Endodermal cell (in vitro differentiated cells): ENCODE data around the gene SUSD1. TPM values are rescaled to one million over a fixed set of nuclear protein-coding genes. Genes with fewer than 3 reads are reported as not detected.

ENCODE experiments used
- DNase-seq: peaks from one replicate; pipeline ENCODE4 v3.0.0-alpha.2; 2017
- H3K27ac ChIP-seq: 2 replicates; pipeline ENCODE4 v1.5.1; 2013; ENCODE audit warnings: mild to moderate bottlenecking, low read depth, low read length, moderate library complexity
- H3K27me3 ChIP-seq: 2 replicates; pipeline ENCODE4 v1.6.1; 2013; ENCODE audit warnings: mild to moderate bottlenecking, low read length, moderate library complexity; ENCODE audit not compliant: insufficient read depth, control insufficient read depth, poor library complexity, severe bottlenecking
- H3K36me3 ChIP-seq: 2 replicates; pipeline ENCODE4 v1.7.0; 2013; ENCODE audit warnings: mild to moderate bottlenecking, low read length, moderate library complexity; ENCODE audit not compliant: control insufficient read depth, insufficient read depth
- H3K4me1 ChIP-seq: one replicate; pipeline ENCODE4 v1.7.0; 2013; ENCODE audit warnings: low read length; ENCODE audit not compliant: control insufficient read depth, insufficient read depth
- H3K4me3 ChIP-seq: 2 replicates; pipeline ENCODE4 v1.5.1; 2013; ENCODE audit warnings: mild to moderate bottlenecking, low read length, moderate library complexity
- H3K9ac ChIP-seq: 2 replicates; pipeline ENCODE4 v1.6.1; 2013; ENCODE audit warnings: mild to moderate bottlenecking, low read length, moderate library complexity; ENCODE audit not compliant: poor library complexity, severe bottlenecking; ENCODE audit errors: extremely low read depth
- H3K9me3 ChIP-seq: 2 replicates; pipeline ENCODE4 v1.6.1; 2013; ENCODE audit warnings: mild to moderate bottlenecking, low read length, moderate library complexity; ENCODE audit not compliant: control insufficient read depth
- H3K27ac Mint-ChIP-seq: 2 replicates; pipeline ENCODE4 v1.8.0; 2020; ENCODE audit warnings: mixed read lengths
- H3K27me3 Mint-ChIP-seq: 2 replicates; pipeline ENCODE4 v1.8.0; 2021; ENCODE audit warnings: mild to moderate bottlenecking, mixed read lengths; ENCODE audit not compliant: insufficient read depth
- H3K36me3 Mint-ChIP-seq: 2 replicates; pipeline ENCODE4 v1.8.0; 2020; ENCODE audit warnings: low read depth, mixed read lengths
- H3K4me1 Mint-ChIP-seq: 2 replicates; pipeline ENCODE4 v1.8.0; 2020; ENCODE audit warnings: mixed read lengths
- H3K4me3 Mint-ChIP-seq: 2 replicates; pipeline ENCODE4 v1.8.0; 2020; ENCODE audit warnings: mild to moderate bottlenecking, moderate library complexity, mixed read lengths
- H3K9me3 Mint-ChIP-seq: 2 replicates; pipeline ENCODE4 v1.8.0; 2020; ENCODE audit warnings: mild to moderate bottlenecking, mixed read lengths
- CTCF ChIP-seq: fragments of 200-600 bp; sonication (generic); conservative IDR thresholded peaks from 2 replicates; pipeline ENCODE4 v1.5.0; 2021; ENCODE audit warnings: antibody characterized with exemption, mild to moderate bottlenecking
- WGBS, 2 experiments: methylation state at CpG; one replicate each; pipeline versions ENCODE4 v1.1.5 to v1.1.7; 2013; ENCODE audit warnings: missing lambda C conversion rate in 2 of 2, mixed read lengths in 1 of 2; ENCODE audit not compliant: insufficient coverage in 1 of 2, insufficient read length in 1 of 2; 5-methylcytosine and 5-hydroxymethylcytosine counted together
- total RNA-seq, 2 donors: library from RNA; stranded (reverse); fragmentation: NEBNext Ultra II Directional in 1 of 2; extraction: Animal tissue kit (Norgen Biotek cat#: 25700) in 1 of 2; gene quantifications; 2 replicates in 1 of 2; 3 replicates in 1 of 2; pipeline ENCODE4 v1.2.1, GENCODE V29; 2021

SUSD1 gene
- total RNA-seq, 2 donors from 2014 or later, result 7.7 to 10.4 TPM

- Histone ChIP-seq H3K36me3 (no peaks in the 10 kb centered on the region), H3K27ac (no peak overlapping the region), H3K27me3 (no peaks in the 10 kb centered on the region), H3K9me3 (no peaks in the 10 kb centered on the region), H3K9ac (no peak overlapping the region), H3K4me3 (no peak overlapping the region), H3K4me1 (no peaks in the 10 kb centered on the region)
- Mint-ChIP-seq H3K4me3 (no peak overlapping the region), H3K27ac (no peak overlapping the region), H3K4me1 (peaks cover 12% of the 10 kb centered on the region), H3K27me3 (peaks cover 2% of the 10 kb centered on the region), H3K9me3 (peaks cover 4% of the 10 kb centered on the region), H3K36me3 (no peaks in the 10 kb centered on the region)
- DNase-seq, result no peak
- TF ChIP-seq CTCF, result no peak
- WGBS, 2 experiments, result 93 to 96% methylated on average over 2 of the region's 2 CpGs
These were observed 9.8 kb upstream of the SUSD1 start for GRCh38 chr9:112184946-112185345.

- no peaks in the 10 kb centered on the region for H3K36me3 Mint-ChIP-seq
- peaks cover 2% of the 10 kb centered on the region for H3K27me3 Mint-ChIP-seq
- DNase-seq, result no peak
- H3K27ac Mint-ChIP-seq, result no peak overlapping the region
- 93% methylated on average over 3 of the region's 3 CpGs; no CpG with 5 or more reads in 1 of the 2 experiments for WGBS, 2 experiments
- H3K4me3 ChIP-seq, result no peak overlapping the region
- H3K36me3 ChIP-seq, result no peaks in the 10 kb centered on the region
- TF ChIP-seq CTCF, result no peak
- no peak overlapping the region for H3K9ac ChIP-seq
- H3K4me3 Mint-ChIP-seq, result no peak overlapping the region
- H3K4me1 ChIP-seq, result no peaks in the 10 kb centered on the region
- H3K27me3 ChIP-seq, result no peaks in the 10 kb centered on the region
- H3K27ac ChIP-seq, result no peak overlapping the region
- H3K9me3 Mint-ChIP-seq, result peaks cover 4% of the 10 kb centered on the region
- H3K9me3 ChIP-seq, result no peaks in the 10 kb centered on the region
- peaks cover 12% of the 10 kb centered on the region for H3K4me1 Mint-ChIP-seq
These were observed 9.1 kb upstream of the SUSD1 start for GRCh38 chr9:112184221-112184620.

- Histone ChIP-seq H3K36me3 (no peaks in the 10 kb centered on the region), H3K4me3 (no peak overlapping the region), H3K27me3 (peaks cover 22% of the 10 kb centered on the region), H3K4me1 (no peaks in the 10 kb centered on the region), H3K9me3 (no peaks in the 10 kb centered on the region), H3K9ac (no peak overlapping the region), H3K27ac (no peak overlapping the region)
- Mint-ChIP-seq H3K4me1 (peaks cover 23% of the 10 kb centered on the region), H3K27me3 (peaks cover 32% of the 10 kb centered on the region), H3K27ac (no peak overlapping the region), H3K9me3 (peaks cover 4% of the 10 kb centered on the region), H3K36me3 (no peaks in the 10 kb centered on the region), H3K4me3 (no peak overlapping the region)
- DNase-seq, result no peak
- no peak for TF ChIP-seq CTCF
- 64 to 78% methylated on average over 2 to 3 of the region's 3 CpGs for WGBS, 2 experiments
These were observed 5.3 kb upstream of the SUSD1 start for GRCh38 chr9:112180387-112180881.
